ENCODE measurements around the gene MTO1. TPM values are rescaled to one million over a fixed set of nuclear protein-coding genes. Genes with fewer than 3 reads are reported as not detected.
"Not testable (repeated sequence)": the region's sequence is repeated elsewhere in the genome, so short reads cannot be mapped to it uniquely, and the experiment has no call there.

The MTO1 gene
- total RNA-seq, 1 experiment from 2014 or later: 25.7 TPM

DNA sequence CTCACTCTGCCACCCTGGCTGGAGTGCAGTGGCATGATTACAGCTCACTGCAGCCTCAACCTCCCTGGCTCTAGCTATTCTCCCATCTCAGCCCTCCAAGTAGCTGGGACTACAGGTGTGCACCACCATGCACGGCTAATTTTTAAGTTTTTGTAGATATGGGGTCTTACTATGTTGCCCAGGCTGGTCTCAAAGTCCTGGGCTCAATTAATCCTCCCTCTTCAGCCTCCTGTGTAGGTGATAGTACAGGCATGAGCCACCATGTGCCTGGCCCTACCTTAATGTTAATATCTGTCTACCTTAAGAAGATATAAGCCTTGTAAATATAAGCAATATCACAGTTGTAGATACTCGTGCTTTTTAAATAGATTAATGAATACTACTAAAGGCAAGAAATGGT is 42.6 kb downstream of the MTO1 start:
- no peak for DNase-seq (ENCODE audit: low spot score)

DNA sequence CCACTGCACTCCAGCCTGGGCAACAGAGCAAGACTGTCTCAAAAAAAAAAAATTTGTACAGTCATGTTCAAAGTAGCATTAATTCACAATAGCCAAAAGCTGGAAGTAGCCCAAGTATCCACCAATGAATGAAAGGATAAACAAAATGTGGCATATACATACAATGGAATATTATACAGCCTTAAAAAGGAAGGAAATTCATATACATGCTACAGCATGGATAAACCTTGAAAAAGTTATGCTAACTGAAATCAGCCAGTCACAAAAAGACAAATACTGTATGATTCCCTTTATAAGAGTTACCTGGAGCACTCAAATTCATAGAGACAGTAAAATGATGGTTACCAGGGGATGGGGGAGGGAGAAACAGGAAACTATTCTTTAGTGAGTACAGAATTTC is 43.6 kb downstream of the MTO1 start:
- DNase-seq (ENCODE audit: low spot score): no peak

DNA sequence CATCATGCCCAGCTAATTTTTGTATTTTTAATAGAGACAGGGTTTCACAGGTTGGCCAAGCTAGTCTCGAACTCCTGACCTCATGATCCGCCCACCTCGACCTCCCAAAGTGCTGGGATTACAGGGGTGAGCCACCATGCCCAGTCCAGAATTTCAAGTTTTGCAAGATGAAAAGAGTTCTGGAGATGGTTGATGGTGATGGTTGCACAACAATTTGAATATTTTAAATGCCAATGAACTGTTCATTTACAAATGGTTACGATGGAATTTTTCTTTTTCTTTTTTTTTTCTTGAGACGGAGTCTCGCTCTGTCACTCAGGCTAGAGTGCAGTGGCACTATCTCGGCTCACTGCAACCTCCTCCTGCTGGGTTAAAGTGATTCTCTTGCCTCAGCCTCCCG is 44.2 kb downstream of the MTO1 start:
- DNase-seq (ENCODE audit: low spot score): not testable (repeated sequence)

DNA sequence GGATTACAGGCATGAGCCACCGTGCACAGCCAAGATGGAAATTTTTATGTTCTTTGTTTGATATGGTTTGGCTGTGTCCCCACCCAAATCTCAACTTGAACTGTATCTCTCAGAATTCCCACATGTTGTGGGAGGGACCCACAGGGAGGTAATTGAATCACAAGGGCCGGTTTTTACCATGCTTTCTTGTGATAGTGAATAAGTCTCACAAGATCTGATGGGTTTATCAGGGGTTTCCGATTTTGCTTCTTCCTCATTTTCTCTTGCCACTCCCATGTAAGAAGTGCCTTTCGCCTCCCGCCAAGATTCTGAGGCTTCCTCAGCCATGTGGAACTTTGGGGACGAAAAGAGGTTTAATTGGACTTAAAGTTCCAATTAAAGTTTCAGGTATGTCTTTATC is 44.7 kb downstream of the MTO1 start:
- DNase-seq (ENCODE audit: low spot score): no peak

DNA sequence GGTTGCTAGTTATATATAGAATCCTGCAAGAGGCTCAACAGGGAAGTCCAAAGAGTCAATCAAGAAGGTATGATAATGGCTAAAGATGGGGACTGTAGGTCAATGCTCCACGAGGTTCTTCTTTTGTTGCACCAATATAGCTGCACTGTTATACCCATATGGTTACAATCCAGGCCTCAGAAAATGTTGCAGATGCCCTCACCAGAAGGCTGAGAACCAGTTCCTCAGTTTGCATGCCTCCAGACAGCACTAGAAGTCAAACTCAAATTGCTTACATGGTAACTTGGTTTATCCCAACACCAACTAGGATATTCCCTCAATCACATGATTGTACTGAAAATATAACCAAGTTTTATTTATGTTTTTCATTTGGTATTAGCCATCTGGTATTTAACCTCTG is 47.2 kb downstream of the MTO1 start:
- no peak for DNase-seq (ENCODE audit: low spot score)

DNA sequence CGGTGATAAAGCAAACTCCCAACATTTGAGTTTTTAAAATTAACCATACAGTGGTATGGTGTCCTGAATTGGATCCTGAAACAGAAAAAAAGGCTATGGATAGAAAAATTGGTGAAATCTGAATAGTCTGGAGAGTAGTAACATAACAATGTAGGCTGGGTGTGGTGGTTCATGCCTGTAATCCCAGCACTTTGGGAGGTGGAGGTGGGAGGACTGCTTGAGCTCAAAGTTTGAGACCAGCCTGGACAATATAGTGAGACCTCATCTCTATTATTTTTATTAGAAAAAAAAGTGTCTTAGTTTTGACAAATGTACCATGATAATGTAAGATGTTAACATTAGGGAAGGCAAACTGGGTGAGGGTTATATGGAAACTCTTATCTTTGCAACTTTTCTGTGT is 48.3 kb downstream of the MTO1 start:
- no peak for DNase-seq (ENCODE audit: low spot score)

DNA sequence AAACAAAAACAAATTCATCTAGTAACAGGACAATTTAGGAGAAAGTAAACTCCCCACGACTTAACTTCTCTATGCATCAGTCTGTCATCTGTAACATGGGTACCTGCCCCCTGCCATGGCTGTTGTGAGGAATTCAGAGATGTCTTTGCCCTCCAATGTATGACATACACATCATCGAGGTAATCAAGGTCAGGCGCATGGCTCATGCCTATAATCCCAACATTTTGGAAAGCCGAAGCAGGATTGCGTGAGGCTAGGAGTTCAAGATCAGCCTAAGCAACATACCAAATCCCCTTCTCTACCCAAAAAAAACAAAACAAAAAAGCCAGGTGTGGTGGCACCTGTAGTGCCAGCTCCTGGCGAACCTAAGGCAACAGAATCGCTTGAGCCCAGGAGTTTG is 50.3 kb downstream of the MTO1 start:
- DNase-seq (ENCODE audit: low spot score): no peak

DNA sequence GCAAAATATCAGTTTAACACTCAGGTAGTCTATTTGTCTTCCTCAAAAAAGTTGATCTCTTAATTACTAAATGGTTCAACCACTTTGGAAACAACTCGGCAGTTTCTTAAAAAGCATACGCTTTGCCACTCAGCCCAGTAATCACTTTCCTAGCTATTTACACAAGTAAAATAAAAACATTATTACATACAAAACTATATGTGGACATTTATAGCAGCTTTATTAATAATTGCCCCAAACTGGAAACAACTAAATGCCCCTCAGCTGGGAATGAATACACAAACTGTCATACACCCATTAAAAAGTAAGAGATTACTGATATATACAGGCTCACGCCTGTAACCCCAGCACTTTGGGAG is 51.9 kb downstream of the MTO1 start:
- DNase-seq (ENCODE audit: low spot score): no peak

DNA sequence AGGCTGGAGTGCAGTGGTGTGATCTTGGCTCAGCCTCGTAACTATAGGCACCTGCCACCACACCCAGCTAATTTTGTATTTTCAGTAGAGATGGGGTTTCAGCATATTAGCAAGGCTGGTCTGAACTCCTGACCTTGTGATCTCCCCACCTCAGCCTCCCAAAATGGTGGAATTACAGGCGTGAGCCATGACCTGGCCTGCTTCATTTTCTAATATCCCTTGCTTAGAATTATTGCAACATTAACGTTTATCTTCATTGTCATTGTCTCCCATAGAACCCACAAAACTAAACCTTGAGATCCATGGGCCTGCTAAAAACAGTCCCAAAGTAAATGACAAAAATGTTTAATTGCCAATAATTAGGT is 53.2 kb downstream of the MTO1 start:
- no peak for DNase-seq (ENCODE audit: low spot score)

DNA sequence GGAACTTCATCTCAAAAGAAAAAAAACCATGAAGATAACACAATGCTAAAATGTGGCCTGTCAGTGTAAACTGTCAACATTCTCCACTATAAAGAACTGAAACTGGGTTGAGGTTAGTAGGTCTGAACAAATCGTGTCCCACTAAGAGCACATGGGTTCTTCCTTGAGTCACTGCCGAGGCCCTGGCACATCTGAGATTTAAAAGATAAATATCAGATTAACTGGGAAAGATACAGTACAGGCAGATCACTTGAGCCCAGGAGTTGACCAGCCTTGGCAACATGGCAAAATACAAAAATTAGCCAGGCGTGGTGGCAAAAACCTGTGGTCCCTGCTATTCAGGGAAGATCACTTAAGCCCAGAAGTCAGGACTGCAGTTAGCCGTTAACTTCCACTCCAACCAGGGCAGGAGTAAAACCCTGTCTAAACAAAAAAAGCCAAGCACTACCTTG is 53.7 kb downstream of the MTO1 start:
- peak; percentile 15 for DNase-seq (ENCODE audit: low spot score)

DNA sequence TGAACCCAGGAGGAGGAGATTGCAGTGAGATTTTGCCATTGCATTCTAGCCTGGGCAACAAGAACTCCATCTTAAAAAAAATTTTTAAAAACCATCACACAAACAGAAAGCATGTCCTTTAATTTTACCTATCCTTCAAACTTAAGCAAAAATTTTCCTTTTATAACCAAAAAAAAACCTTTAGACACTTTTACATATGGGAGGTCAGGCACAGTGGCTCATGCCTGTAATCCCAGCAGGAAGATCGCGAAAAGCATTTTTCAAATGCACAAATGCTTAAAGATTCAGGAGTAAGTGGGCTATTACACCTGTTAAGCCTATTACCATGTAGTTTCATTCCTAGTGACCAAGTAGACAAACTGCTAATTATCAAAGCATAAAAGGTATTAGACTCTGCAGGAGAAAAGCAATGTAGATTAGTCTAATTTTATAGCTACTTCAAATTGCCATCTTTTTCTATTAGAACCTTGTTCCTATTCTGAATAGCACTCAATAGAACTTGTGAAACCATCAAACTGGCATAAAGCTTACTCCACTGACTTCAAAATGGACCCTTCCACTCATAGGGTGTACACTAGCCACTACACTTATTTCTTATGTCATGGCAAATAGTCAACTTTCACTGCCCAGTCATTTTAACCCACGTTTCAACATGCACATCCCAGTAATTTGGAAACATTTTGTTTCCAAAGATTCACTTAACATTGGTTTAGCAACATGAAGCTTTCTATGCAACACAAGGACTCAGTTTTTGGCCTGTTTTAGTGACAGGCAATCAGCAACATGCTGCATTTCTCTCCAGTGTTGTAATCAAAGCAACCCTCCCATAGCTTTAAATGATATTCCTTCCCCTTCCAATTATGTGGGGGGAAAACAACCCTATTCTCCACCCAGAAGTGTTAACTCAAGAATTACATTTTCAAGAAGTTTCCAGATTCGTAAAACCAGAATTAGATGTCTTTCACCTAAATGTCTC is 55.3 kb downstream of the MTO1 start:
- no peak for DNase-seq (ENCODE audit: low spot score)

DNA sequence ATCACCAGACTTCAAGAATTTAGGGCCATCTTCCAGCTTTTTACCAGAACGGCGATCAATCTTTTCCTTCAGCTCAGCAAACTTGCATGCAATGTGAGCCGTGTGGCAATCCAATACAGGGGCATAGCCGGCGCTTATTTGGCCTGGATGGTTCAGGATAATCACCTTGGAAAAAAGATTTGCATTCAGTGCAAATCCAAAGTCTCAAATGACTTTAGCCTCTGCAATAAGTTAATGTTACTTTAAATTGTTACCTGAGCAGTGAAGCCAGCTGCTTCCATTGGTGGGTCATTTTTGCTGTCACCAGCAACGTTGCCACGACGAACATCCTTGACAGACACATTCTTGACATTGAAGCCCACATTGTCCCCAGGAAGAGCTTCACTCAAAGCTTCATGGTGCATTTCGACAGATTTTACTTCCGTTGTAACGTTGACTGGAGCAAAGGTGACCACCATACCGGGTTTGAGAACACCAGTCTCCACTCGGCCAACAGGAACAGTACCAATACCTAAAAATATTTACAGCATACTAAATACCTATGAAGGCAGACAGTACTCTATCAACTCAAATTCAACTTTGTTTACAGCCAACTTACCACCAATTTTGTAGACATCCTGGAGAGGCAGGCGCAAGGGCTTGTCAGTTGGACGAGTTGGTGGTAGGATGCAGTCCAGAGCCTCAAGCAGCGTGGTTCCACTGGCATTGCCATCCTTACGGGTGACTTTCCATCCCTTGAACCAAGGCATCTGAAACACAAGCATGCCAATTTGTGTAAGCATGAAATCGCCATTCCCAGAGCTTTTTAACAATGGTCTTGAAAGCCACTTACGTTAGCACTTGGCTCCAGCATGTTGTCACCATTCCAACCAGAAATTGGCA is 56.8 kb downstream of the MTO1 start:
- not testable (repeated sequence) for DNase-seq (ENCODE audit: low spot score)

DNA sequence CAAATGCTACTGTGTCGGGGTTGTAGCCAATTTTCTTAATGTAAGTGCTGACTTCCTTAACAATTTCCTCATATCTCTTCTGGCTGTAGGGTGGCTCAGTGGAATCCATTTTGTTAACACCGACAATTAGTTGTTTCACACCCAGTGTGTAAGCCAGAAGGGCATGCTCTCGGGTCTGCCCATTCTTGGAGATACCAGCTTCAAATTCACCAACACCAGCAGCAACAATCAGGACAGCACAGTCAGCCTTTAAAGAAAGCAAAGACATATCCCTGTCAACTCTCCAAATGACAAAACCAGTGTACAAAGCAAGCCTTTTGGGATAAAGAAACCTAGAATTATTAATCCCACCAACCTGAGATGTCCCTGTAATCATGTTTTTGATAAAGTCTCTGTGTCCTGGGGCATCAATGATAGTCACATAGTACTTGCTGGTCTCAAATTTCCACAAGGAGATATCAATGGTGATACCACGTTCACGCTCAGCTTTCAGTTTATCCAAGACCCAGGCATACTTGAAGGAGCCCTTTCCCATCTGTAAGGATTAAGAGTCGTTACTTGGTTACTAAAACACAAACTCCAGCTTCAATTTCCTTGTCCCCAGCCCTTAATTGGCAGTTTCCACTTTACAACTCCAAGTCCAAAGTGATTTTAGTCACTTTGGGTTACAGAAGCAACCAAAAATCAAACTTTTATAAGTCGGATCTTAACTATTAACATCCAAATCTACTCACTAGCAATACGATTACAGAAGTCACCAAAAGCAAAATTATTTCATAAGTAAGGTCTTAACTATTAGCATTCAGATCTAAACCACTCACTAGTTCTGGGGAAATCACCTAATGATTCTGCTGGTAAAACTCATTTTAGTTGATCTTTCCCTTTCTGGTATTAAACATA is 57.7 kb downstream of the MTO1 start:
- DNase-seq (ENCODE audit: low spot score): not testable (repeated sequence)

DNA sequence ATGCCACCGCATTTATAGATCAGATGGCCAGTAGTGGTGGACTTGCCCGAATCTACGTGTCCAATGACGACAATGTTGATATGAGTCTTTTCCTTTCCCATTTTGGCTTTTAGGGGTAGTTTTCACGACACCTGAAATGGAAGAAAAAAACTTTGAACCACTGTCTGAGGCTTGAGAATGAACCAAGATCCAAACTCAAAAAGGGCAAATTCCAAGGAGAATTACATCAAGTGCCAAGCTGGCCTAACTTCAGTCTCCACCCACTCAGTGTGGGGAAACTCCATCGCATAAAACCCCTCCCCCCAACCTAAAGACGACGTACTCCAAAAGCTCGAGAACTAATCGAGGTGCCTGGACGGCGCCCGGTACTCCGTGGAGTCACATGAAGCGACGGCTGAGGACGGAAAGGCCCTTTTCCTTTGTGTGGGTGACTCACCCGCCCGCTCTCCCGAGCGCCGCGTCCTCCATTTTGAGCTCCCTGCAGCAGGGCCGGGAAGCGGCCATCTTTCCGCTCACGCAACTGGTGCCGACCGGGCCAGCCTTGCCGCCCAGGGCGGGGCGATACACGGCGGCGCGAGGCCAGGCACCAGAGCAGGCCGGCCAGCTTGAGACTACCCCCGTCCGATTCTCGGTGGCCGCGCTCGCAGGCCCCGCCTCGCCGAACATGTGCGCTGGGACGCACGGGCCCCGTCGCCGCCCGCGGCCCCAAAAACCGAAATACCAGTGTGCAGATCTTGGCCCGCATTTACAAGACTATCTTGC is 58.6 kb downstream of the MTO1 start:
- DNase-seq (ENCODE audit: low spot score): peak; percentile 59

DNA sequence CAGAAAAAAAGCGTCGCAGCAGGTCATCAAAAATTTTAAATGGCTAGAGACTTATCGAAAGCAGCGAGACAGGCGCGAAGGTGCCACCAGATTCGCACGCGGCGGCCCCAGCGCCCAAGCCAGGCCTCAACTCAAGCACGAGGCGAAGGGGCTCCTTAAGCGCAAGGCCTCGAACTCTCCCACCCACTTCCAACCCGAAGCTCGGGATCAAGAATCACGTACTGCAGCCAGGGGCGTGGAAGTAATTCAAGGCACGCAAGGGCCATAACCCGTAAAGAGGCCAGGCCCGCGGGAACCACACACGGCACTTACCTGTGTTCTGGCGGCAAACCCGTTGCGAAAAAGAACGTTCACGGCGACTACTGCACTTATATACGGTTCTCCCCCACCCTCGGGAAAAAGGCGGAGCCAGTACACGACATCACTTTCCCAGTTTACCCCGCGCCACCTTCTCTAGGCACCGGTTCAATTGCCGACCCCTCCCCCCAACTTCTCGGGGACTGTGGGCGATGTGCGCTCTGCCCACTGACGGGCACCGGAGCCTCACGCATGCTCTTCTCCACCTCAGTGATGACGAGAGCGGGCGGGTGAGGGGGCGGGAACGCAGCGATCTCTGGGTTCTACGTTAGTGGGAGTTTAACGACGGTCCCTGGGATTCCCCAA is 59.3 kb downstream of the MTO1 start, which contains the start of gene EEF1A1:
TSS of gene EEF1A1 (minus strand) at position 345 of the 663 bp plus-strand sequence. CDS start 1,006 bp downstream, outside the sequence.
- peak; percentile 98 for DNase-seq (ENCODE audit: low spot score)

DNA sequence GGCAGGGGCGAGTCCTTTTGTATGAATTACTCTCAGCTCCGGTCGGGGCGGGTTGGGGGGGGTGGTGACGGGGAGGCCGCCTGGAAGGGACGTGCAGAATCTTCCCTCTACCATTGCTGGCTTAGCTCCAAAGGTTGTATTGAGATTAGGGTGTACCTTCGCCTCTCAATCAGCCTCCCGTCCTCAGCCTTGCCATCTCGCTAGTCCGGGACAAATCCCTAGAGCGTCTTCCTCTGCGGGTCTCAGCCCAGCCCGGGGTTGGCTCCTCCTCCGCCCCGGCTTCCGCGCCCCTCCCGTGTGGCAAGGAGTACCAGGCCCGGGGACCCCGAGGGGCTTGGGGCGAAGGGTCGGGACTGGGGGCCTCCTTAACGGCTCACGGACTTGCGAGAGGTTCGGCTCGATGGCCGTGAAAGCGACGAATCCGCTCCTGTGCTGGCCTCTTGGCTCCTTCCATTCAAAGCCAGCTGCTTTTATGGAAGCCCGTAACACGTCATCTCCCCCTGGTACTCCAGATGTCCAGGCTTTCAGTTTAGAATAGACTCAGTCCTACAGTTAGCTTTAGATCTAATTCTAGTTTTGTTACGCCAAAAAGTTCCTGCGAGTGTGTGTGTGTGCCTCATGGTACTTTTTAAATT is 59.9 kb downstream of the MTO1 start:
- peak; percentile 66 for DNase-seq (ENCODE audit: low spot score)

DNA sequence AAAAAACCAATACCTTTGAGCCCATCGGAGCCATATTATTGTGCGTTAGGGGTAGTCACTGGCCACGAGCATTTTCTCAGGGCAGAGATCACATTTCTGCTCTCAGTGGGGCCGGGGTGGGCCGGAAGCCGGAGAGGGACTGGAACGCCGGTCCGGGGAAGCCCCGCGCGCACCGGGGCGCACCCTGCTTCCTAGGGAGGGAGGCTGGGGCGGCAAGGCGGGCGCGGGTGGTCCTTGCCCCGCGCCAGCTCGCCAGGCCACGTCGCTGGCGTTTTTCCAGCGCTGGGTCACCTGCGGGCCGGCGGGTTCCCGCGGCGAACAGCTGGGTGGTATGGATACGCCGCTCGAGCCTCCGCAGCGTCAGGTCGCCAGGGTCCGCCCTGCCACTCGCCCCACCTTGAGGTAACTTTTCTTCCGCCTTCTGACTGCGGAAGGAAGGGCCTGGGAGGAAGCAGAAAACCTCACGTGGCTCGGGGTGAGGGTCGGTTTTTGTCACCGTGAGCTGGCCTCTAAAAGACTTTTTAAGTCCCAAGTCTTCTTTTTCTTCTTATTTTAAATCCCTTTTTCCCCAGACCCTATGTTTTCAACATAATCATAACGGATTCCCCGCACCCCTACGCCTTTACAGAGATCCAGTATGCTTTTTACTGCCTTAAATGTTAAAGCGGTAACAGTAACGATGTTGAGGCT is 62.0 kb downstream of the MTO1 start:
- peak; percentile 54 for DNase-seq (ENCODE audit: low spot score)

DNA sequence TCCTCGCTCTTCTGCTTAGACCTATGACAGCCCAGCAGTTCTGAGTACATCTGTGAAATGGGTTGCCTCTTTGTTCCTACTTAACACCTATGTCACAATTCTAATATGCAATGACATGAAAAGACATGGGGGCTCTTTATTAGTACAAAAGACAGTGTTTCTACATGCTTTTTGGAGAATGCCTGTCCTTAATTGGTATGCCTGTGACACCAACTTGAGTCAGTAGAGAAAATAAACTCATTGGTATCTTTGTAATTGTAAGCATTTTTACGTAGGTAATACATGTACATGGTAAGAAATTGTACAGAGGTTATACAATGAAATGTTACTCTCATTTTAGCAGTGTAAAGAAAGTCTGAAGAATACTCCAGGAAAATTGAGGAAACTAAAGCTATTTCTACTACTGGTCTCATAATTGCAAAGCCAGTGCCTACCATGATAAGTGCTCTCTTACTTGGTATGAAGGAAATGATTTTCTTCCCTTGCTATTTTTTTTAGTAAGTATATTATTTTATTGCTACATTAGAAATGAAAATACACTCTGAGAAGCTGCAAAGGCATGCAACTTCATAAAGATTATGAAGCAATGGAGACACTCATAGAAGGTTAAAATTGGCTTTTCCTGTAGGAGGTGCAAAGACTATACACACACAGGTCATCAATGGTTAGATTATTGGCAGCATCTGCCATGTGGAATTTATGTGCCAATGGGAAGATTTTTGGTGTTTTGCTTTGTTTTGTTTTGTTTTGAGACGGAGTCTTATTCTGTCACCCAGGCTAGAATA is 64.2 kb downstream of the MTO1 start:
- DNase-seq (ENCODE audit: low spot score): no peak
